Measurements from ENCODE around the gene ARNT2.

Gene ARNT2

DNA sequence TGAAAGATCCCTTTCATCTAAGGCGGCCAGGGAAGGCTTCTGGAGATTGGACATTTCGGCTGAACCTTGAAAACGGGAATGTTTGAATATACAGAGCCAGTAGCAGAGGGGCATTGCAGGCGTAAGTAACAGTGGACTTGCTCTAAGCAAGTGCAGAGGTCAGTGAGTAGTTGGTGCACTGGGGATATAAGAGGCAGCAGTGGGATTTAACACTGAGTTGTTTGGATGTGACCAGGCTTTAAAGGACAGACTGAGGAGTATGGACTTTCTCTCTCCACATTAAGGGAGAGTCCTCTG is 1.3 kb downstream of the ARNT2 start:
- no peak for DNase-seq (ENCODE audit: insufficient read length, low spot score)
- TF ChIP-seq, protein P1, sequence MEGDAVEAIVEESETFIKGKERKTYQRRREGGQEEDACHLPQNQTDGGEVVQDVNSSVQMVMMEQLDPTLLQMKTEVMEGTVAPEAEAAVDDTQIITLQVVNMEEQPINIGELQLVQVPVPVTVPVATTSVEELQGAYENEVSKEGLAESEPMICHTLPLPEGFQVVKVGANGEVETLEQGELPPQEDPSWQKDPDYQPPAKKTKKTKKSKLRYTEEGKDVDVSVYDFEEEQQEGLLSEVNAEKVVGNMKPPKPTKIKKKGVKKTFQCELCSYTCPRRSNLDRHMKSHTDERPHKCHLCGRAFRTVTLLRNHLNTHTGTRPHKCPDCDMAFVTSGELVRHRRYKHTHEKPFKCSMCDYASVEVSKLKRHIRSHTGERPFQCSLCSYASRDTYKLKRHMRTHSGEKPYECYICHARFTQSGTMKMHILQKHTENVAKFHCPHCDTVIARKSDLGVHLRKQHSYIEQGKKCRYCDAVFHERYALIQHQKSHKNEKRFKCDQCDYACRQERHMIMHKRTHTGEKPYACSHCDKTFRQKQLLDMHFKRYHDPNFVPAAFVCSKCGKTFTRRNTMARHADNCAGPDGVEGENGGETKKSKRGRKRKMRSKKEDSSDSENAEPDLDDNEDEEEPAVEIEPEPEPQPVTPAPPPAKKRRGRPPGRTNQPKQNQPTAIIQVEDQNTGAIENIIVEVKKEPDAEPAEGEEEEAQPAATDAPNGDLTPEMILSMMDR (IDR thresholded peaks at IDR 0.05; ENCODE audit: insufficient read depth, missing control alignments), result no peak
- FAIRE-seq, result no peak

DNA sequence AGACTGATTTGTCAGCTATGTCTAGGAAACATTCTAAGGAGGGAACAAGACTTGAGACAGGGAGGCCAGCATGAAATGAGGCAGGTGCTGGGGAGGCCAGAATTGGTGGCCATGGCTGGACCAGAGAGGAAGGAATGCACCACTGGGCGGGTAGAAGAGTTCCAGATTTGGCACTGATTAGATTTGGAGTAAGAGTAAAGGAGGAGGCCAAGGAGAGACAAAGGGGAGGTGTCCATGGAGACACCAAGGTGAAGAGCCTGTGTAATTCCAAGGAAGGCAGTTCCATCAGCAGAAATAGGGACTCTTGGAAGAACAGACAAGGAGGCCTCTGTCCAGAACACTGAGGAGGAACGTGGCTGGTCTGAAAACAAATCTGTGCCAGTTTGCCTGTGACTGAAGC is 1.8 kb downstream of the ARNT2 start:
- TF ChIP-seq, protein P1 (IDR thresholded peaks at IDR 0.05; ENCODE audit: insufficient read depth, missing control alignments), result no peak
- DNase-seq (ENCODE audit: insufficient read length, low spot score), result no peak
- FAIRE-seq, result no peak

DNA sequence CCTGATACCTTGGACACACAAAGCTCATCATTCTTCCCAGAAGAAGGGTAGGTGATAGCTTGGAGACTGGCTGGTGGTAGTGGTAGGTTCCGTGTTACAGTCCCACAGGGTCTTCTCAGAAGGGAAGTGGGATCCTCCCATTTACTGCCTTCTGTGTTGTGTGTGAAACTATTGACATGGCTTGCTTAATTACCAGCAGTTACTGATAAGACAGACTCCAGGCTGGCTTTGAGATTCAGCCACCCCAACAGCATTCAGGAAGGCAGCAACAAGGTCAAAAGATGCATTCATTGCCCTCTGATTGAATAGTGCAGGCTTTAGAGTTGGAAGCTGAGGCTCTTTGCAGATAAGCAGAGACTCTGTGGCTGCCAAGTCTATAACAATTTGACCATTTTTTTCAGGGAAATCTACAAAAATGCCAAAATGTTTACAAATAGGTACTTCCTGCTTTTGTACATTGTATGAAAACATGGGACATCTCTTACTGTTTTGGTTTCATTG is 7.7 kb downstream of the ARNT2 start:
- DNase-seq (ENCODE audit: insufficient read length, low spot score), result no peak
- FAIRE-seq, result no peak
- TF ChIP-seq, protein P1 (IDR thresholded peaks at IDR 0.05; ENCODE audit: insufficient read depth, missing control alignments), result no peak

DNA sequence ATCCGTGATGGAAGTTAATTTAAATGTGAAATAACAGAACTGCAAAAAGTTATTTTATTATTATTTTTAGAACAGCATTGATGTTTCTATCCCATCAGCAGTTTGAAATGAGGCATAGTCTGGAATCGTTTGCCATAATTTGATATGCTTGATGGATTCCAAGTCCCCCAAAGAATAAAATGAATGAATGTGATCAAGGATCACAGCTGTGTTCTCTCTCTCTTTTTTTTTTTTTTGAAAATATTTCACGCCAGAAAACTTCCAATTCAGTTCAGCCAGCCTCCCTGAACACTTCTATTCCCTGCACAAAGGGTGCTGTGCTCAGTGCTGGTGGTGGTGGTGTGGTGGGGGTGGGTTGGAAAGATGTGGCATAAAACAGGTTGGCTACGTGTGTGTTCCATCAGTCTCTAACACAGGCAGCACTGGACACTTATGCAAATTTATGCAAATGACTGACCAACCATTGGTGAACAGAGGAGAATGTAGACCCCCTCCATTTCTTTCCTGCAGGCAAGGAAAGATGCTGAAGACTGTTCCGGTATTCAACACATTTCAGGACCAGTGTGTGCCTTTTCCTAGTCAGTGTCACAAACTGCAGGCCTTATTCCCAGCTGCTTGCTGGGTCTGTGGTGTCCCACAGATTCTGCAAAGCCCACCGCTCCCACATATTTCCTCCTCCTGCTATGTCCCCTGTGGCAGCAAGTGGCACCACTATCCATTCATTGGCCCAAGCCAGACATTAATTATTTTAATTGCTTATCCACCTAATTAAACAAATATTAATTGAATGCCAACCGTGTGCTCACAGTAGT is 10.6 kb downstream of the ARNT2 start:
- DNase-seq (ENCODE audit: insufficient read length, low spot score), result no peak
- TF ChIP-seq, protein P1 (IDR thresholded peaks at IDR 0.05; ENCODE audit: insufficient read depth, missing control alignments), result no peak
- no peak for FAIRE-seq

DNA sequence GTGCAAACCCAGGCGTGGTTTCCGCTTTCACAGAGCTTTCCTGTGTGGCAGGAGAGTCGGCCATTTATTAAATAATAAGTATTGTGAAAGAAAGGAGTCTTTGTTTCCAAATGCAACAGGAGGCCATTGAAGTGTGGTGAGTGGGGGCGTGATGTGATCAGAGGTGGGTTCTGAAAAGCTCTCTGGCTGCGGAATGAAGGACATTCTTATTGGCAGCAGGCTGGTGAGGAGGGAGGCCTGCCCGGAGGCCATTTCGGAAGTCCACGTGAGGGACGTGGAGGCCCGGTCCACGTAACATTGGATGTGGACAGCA is 11.1 kb downstream of the ARNT2 start:
- FAIRE-seq (no peak), DNase-seq (ENCODE audit: insufficient read length, low spot score) (no peak)
- TF ChIP-seq, protein P1 (IDR thresholded peaks at IDR 0.05; ENCODE audit: insufficient read depth, missing control alignments), result no peak

DNA sequence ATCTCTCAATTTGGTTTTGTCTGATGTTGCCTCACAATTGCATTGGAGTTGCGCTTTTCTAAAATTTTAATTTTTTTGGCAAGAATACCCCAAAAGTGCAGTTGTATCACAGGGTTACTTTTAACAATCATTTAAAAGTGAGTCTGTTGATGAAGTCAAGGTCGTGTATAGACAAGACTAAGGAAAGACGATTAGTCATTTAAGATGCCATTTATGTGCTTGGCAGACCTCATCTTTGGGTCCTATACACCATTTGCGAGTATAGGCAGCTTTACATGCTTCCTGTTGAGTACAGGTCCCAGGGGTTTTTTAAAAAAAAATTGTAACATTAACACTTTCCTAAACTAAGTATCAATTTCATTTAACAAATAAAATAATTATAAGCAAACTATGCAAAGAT is 12.5 kb downstream of the ARNT2 start:
- TF ChIP-seq, protein P1 (IDR thresholded peaks at IDR 0.05; ENCODE audit: insufficient read depth, missing control alignments), result no peak
- no peak for DNase-seq (ENCODE audit: insufficient read length, low spot score)
- FAIRE-seq, result no peak

DNA sequence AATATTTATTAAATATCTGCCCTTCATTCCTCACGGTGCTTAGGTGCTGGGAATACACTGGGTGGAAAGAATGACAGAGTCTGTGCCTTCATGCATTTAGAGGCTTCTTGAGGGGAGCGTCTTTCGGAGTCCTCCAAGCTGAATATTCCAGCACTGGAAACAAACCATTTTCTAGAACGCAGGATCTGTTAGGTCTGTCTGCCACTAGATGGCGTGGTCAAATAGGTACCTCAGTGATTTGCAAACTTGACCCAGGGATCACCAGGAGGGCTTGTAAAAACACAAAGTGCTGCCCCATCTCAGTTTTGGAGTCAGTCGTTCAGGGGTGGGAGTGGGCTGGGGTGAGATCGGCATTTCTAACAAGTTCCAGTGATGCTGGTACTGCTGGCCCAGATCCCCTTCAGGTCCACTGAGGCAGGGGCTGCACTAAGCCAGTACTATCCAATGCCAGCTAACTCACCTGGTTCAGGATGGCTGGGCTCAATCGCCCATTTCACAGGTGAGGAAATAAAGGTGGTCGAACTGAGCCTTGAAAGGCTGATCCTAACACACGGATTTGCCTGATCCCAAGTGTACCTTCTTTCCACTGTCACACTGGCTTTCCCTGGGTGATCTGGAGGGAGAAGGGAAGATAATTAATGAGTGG is 14.8 kb downstream of the ARNT2 start:
- no peak for DNase-seq (ENCODE audit: insufficient read length, low spot score)
- TF ChIP-seq, protein P1 (IDR thresholded peaks at IDR 0.05; ENCODE audit: insufficient read depth, missing control alignments), result peak; percentile 64
- no peak for FAIRE-seq
